GM12878 (cell line): ENCODE results near the gene ERC1. TPM values are rescaled to one million over a fixed set of nuclear protein-coding genes. Genes with fewer than 3 reads are reported as not detected.

Source experiments
- ATAC-seq: fragments of 200-7000 bp; cut with Tn5 transposase; 3 replicates; pipeline ENCODE4 v1.9.1; 2020; ENCODE audit warnings: mild to moderate bottlenecking, moderate library complexity
- BruUV-seq: library from RNA; stranded (reverse); fragments of 400-500 nt; replicated peaks from 2 replicates; lab custom pipeline; 2021; lab: Mats Ljungman, UMichigan
- CTCF ChIA-PET: fragments of 300-600 bp; sonication (Branson Sonifier 250); formaldehyde crosslinking; extraction: SDS; loops from one replicate; lab custom pipeline; 2021; ENCODE audit warnings: inconsistent platforms; lab: Yijun Ruan, JAX
- POLR2A ChIA-PET: fragments of 350-600 bp; formaldehyde crosslinking; extraction: SDS; loops from one replicate; lab custom pipeline; 2021; ENCODE audit warnings: inconsistent platforms; lab: Charles Lee
- RAD21 ChIA-PET: fragments of 300-600 bp; sonication (Branson Sonifier 250); formaldehyde crosslinking; loops from one replicate; lab custom pipeline; 2023; ENCODE audit warnings: antibody characterized with exemption; ENCODE audit not compliant: unreplicated experiment; lab: Charles Lee
- SMC1A ChIA-PET: fragments of 300-600 bp; sonication (Branson Sonifier 250); formaldehyde crosslinking; loops from one replicate; lab custom pipeline; 2023; ENCODE audit not compliant: unreplicated experiment, uncharacterized antibody; lab: Charles Lee
- DNase-seq: peaks from one replicate; pipeline ENCODE4 v3.0.0-alpha.2; 2011; ENCODE audit warnings: low read depth, low spot score
- FAIRE-seq: peaks from 3 replicates; lab custom pipeline; 2011; peaks lifted over from hg19 to GRCh38; lab: Jason Lieb, UNC
- H2AFZ ChIP-seq: 2 replicates; pipeline ENCODE4 v1.6.0; 2011; ENCODE audit warnings: low read depth, low read length, control low read depth; ENCODE audit not compliant: control insufficient read depth
- H3K27ac ChIP-seq: 2 replicates; pipeline ENCODE4 v1.5.1; 2011; ENCODE audit warnings: control low read depth; ENCODE audit not compliant: control insufficient read depth, insufficient read depth
- H3K27me3 ChIP-seq, 2 experiments: replicated peaks in 1 of 2; 2 replicates each; pipeline versions ENCODE4 v1.6.0 to v1.6.1; 2011; ENCODE audit warnings: low read length in 1 of 2; ENCODE audit not compliant: control insufficient read depth in 2 of 2, insufficient read depth in 2 of 2
- H3K36me3 ChIP-seq, 2 experiments: 2 replicates each; pipeline ENCODE4 v1.5.1; 2011; ENCODE audit warnings: low read length in 1 of 2; ENCODE audit not compliant: control insufficient read depth in 2 of 2, insufficient read depth in 2 of 2
- H3K4me1 ChIP-seq: 2 replicates; pipeline ENCODE4 v1.6.1; 2011; ENCODE audit warnings: mild to moderate bottlenecking, low read length, moderate library complexity, mixed read lengths; ENCODE audit not compliant: control insufficient read depth, insufficient read depth
- H3K4me2 ChIP-seq: 2 replicates; pipeline ENCODE4 v1.6.0; 2011; ENCODE audit warnings: control low read depth; ENCODE audit not compliant: control insufficient read depth, insufficient read depth
- H3K4me3 ChIP-seq: fragments of 200-600 bp; sonication (generic); 2 replicates; pipeline ENCODE4 v1.5.1; 2016
- H3K79me2 ChIP-seq: 2 replicates; pipeline ENCODE4 v1.6.0; 2011; ENCODE audit warnings: low read length; ENCODE audit not compliant: control insufficient read depth, insufficient read depth
- H3K9ac ChIP-seq: 2 replicates; pipeline ENCODE4 v1.8.0; 2011; ENCODE audit warnings: low read length, control low read depth, mixed read lengths; ENCODE audit not compliant: control insufficient read depth, insufficient read depth
- H3K9me3 ChIP-seq: replicated peaks from 3 replicates; pipeline ENCODE4 v1.5.1; 2011; ENCODE audit warnings: mild to moderate bottlenecking, low read length; ENCODE audit not compliant: control insufficient read depth, insufficient read depth
- H4K20me1 ChIP-seq: 2 replicates; pipeline ENCODE4 v1.6.0; 2011; ENCODE audit not compliant: control insufficient read depth, insufficient read depth
- CBFB ChIP-seq: IDR thresholded peaks from 2 replicates; pipeline ENCODE4 v1.6.1; 2016; ENCODE audit warnings: antibody characterized with exemption, low read depth
- ESRRA ChIP-seq: IDR thresholded peaks from 2 replicates; pipeline ENCODE4 v1.6.1; 2012; ENCODE audit warnings: mild to moderate bottlenecking, low read length, improper control_type of control experiment
- IRF3 ChIP-seq: fragments of 450-650 bp; IDR thresholded peaks from 2 replicates; pipeline ENCODE4 v1.6.1; 2014; ENCODE audit warnings: mild to moderate bottlenecking
- KLF5 ChIP-seq: fragments of 450-650 bp; IDR thresholded peaks from 2 replicates; pipeline ENCODE4 v1.6.1; 2014; ENCODE audit warnings: mild to moderate bottlenecking; ENCODE audit not compliant: partially characterized antibody
- MXI1 ChIP-seq: fragments of 150-350 bp; IDR thresholded peaks from 2 replicates; pipeline ENCODE4 v1.6.1; 2011; ENCODE audit warnings: low read depth, mild to moderate bottlenecking, inconsistent platforms, low read length, improper control_type of control experiment
- SMARCA5 ChIP-seq: fragments of 450-650 bp; IDR thresholded peaks from 2 replicates; pipeline ENCODE4 v1.6.1; 2017; ENCODE audit warnings: mild to moderate bottlenecking
- STAT1 ChIP-seq: fragments of 450-650 bp; conservative IDR thresholded peaks from 2 replicates; pipeline ENCODE4 v1.6.1; 2014; ENCODE audit warnings: antibody characterized with exemption, mild to moderate bottlenecking
- WGBS: methylation state at CpG from one replicate; pipeline ENCODE4 v1.1.6; 2016; ENCODE audit warnings: low lambda C conversion rate; ENCODE audit not compliant: insufficient replicate concordance, insufficient coverage; ENCODE audit errors: missing lambda C conversion rate; 5-methylcytosine and 5-hydroxymethylcytosine counted together
- in situ Hi-C: fragments of 300-500 bp; cut with MboI; formaldehyde crosslinking; loops from 9 replicates; pipeline ENCODE4 v1.14.3; 2018; ENCODE audit warnings: mixed read lengths
- intact Hi-C: fragments of 100-400 bp; cut with micrococcal nuclease; formaldehyde crosslinking; loops from one replicate; pipeline ENCODE4 v1.14.2; 2022; ENCODE audit not compliant: unreplicated experiment
- polyA plus RNA-seq, 11 experiments: library from polyadenylated mRNA; depleted of rRNA in 4 of 11; unstranded in 6 of 11; stranded (reverse) in 5 of 11; fragments of >200 nt; fragmentation: Nextera tagmentation in 4 of 11; fragmentation: Illumina TruSeq in 1 of 11; extraction: Ambion mirVana in 4 of 11; extraction: Trizol in 1 of 11; gene quantifications; 1 replicate in 1 of 11; 2 replicates in 10 of 11; pipeline versions ENCODE4 v1.2.1 to v1.2.3, GENCODE V29; 2011 to 2016; ENCODE audit warnings: inconsistent platforms in 2 of 11, missing spikeins in 2 of 11, low read depth in 1 of 11
- total RNA-seq, 4 experiments: library from RNA; depleted of rRNA in 3 of 4; stranded (reverse); fragments of >200 nt in 3 of 4; fragmentation: Illumina TruSeq in 1 of 4; extraction: Trizol in 1 of 4; gene quantifications; 2 replicates each; pipeline versions ENCODE4 v1.2.1 to v1.2.3, GENCODE V29; 2013 to 2021

ERC1 gene
- total and polyA plus RNA-seq, 10 of the 15 experiments (the other 5 are each of a cell fraction or from before 2014, with no cell fraction given) = 0.75 to 8.0 (median 5.0) TPM

GRCh38 chr12:1174659-1175058 lies 183.6 kb downstream of the ERC1 start:
- Histone ChIP-seq H3K36me3 (no peaks in the 10 kb centered on the region; a peak in 1 of 4 replicates), H3K79me2 (no peaks in the 10 kb centered on the region), H3K9me3 (no peaks in the 10 kb centered on the region; the same call in 2 of the 3 replicates), H3K4me2 (no peak overlapping the region), H3K9ac (no peak overlapping the region), H3K27ac (no peak overlapping the region), H3K4me3 (no peak overlapping the region), H3K27me3 (no peaks in the 10 kb centered on the region), H2AFZ (no peak overlapping the region), H3K4me1 (no peaks in the 10 kb centered on the region), H4K20me1 (no peaks in the 10 kb centered on the region)
- in situ Hi-C loops (no loop called here), intact Hi-C loops (no loop called here)
- ChIA-PET CTCF (interaction anchor here (1.2 kb wide), 1 partner anchor 57 kb away, joined by 4 read pairs; no protein-coding TSS in a partner anchor), POLR2A (no interaction called here), SMC1A (interaction anchor here (1.1 to 2.7 kb wide), 2 partner anchors 9 to 56 kb away, joined by 3 to 11 read pairs; no protein-coding TSS in a partner anchor), RAD21 (interaction anchor here (1.1 kb wide), 1 partner anchor 399 kb away, joined by 3 read pairs; no protein-coding TSS in a partner anchor)
- TF ChIP-seq MXI1 (no peak), ESRRA (no peak), IRF3 (no peak), KLF5 (no peak), CBFB (no peak), SMARCA5 (no peak), STAT1 (no peak)
- ATAC-seq = no peak
- DNase-seq = no peak
- 0% methylated on average over 2 of the region's 2 CpGs for WGBS
- no TSS peak for BruUV-seq
- no peak for FAIRE-seq
